H9 (cell line): ENCODE data around the gene LTBP2. TPM values are rescaled to one million over a fixed set of nuclear protein-coding genes. Genes with fewer than 3 reads are reported as not detected.

Source experiments
- DNase-seq: peaks from one replicate; pipeline ENCODE4 v3.0.0-alpha.2; 2017
- H2AFZ ChIP-seq: one replicate; pipeline ENCODE4 v1.6.1; 2013; ENCODE audit warnings: mild to moderate bottlenecking, low read length, control low read depth, moderate library complexity
- H2AK5ac ChIP-seq: 2 replicates; pipeline ENCODE4 v1.6.1; 2013; ENCODE audit warnings: low read length, control low read depth, mixed read lengths; ENCODE audit not compliant: insufficient read length
- H2BK120ac ChIP-seq: one replicate; pipeline ENCODE4 v1.6.1; 2013; ENCODE audit warnings: low read depth, mild to moderate bottlenecking, low read length, control low read depth, inconsistent platforms; ENCODE audit not compliant: poor library complexity, severe bottlenecking
- H2BK12ac ChIP-seq: 2 replicates; pipeline ENCODE4 v1.6.1; 2013; ENCODE audit warnings: low read length, control low read depth, mixed read lengths, low read depth; ENCODE audit not compliant: insufficient read length
- H2BK15ac ChIP-seq: 2 replicates; pipeline ENCODE4 v1.6.1; 2013; ENCODE audit warnings: low read depth, low read length, control low read depth
- H2BK20ac ChIP-seq: one replicate; pipeline ENCODE4 v1.6.1; 2013; ENCODE audit warnings: low read depth, mild to moderate bottlenecking, low read length, control low read depth, inconsistent platforms; ENCODE audit not compliant: poor library complexity, severe bottlenecking
- H2BK5ac ChIP-seq: 2 replicates; pipeline ENCODE4 v1.6.1; 2013; ENCODE audit warnings: low read length, control low read depth, mixed read lengths; ENCODE audit not compliant: insufficient read length
- H3K14ac ChIP-seq: 2 replicates; pipeline ENCODE4 v1.6.1; 2013; ENCODE audit warnings: low read length, control low read depth; ENCODE audit not compliant: insufficient read depth
- H3K18ac ChIP-seq: 2 replicates; pipeline ENCODE4 v1.6.1; 2013; ENCODE audit warnings: low read depth, mild to moderate bottlenecking, mixed read lengths, low read length, control low read depth; ENCODE audit not compliant: insufficient read length
- H3K23ac ChIP-seq: 2 replicates; pipeline ENCODE4 v1.6.1; 2013; ENCODE audit warnings: low read length, control low read depth, mixed read lengths, low read depth; ENCODE audit not compliant: insufficient read length
- H3K23me2 ChIP-seq: 2 replicates; pipeline ENCODE4 v1.6.1; 2013; ENCODE audit warnings: low read depth, mild to moderate bottlenecking, mixed read lengths, low read length, control low read depth; ENCODE audit not compliant: insufficient read length, poor library complexity, severe bottlenecking
- H3K27ac ChIP-seq: 2 replicates; pipeline ENCODE4 v1.5.1; 2013; ENCODE audit warnings: low read length, control low read depth, mixed read lengths, low read depth; ENCODE audit not compliant: insufficient read length
- H3K27me3 ChIP-seq: 2 replicates; pipeline ENCODE4 v1.6.1; 2013; ENCODE audit warnings: low read length, control low read depth, inconsistent platforms; ENCODE audit not compliant: insufficient read depth
- H3K4ac ChIP-seq: 2 replicates; pipeline ENCODE4 v1.6.1; 2013; ENCODE audit warnings: low read depth, mild to moderate bottlenecking, control low read depth, inconsistent platforms, low read length, moderate library complexity
- H3K4me1 ChIP-seq: 2 replicates; pipeline ENCODE4 v1.6.1; 2013; ENCODE audit warnings: low read length, control low read depth, inconsistent platforms; ENCODE audit not compliant: insufficient read depth
- H3K4me2 ChIP-seq: 2 replicates; pipeline ENCODE4 v1.6.1; 2013; ENCODE audit warnings: low read length, control low read depth, mixed read lengths; ENCODE audit not compliant: insufficient read length, insufficient read depth
- H3K56ac ChIP-seq: 2 replicates; pipeline ENCODE4 v1.6.1; 2013; ENCODE audit warnings: low read depth, mild to moderate bottlenecking, mixed read lengths, low read length, control low read depth; ENCODE audit not compliant: insufficient read length
- H3K79me1 ChIP-seq: 2 replicates; pipeline ENCODE4 v1.6.1; 2013; ENCODE audit warnings: low read depth, mild to moderate bottlenecking, moderate library complexity, low read length, control low read depth, inconsistent platforms; ENCODE audit not compliant: insufficient read depth, poor library complexity, severe bottlenecking
- H3K79me2 ChIP-seq: 2 replicates; pipeline ENCODE4 v1.6.1; 2013; ENCODE audit warnings: low read length, control low read depth, inconsistent platforms; ENCODE audit not compliant: insufficient read depth
- H3K9ac ChIP-seq: 2 replicates; pipeline ENCODE4 v1.6.1; 2013; ENCODE audit warnings: low read length, control low read depth, mixed read lengths; ENCODE audit not compliant: insufficient read length; ENCODE audit errors: extremely low read depth
- H3K9me3 ChIP-seq: one replicate; pipeline ENCODE4 v1.6.1; 2013; ENCODE audit warnings: low read depth, low read length, inconsistent platforms; ENCODE audit not compliant: control insufficient read depth
- H3T11ph ChIP-seq: one replicate; pipeline ENCODE4 v1.6.1; 2013; ENCODE audit warnings: mild to moderate bottlenecking, low read length, control low read depth, inconsistent platforms
- H4K20me1 ChIP-seq: one replicate; pipeline ENCODE4 v1.6.1; 2013; ENCODE audit not compliant: control insufficient read depth, insufficient read length, insufficient read depth
- H4K5ac ChIP-seq: 2 replicates; pipeline ENCODE4 v1.6.1; 2013; ENCODE audit warnings: low read depth, mild to moderate bottlenecking, mixed read lengths, low read length, control low read depth; ENCODE audit not compliant: insufficient read length
- H4K8ac ChIP-seq: replicated peaks from 2 replicates; pipeline ENCODE4 v1.6.1; 2013; ENCODE audit warnings: low read length, control low read depth, mixed read lengths, low read depth; ENCODE audit not compliant: insufficient read length
- H4K91ac ChIP-seq: 2 replicates; pipeline ENCODE4 v1.6.1; 2013; ENCODE audit warnings: low read depth, mild to moderate bottlenecking, moderate library complexity, mixed read lengths, low read length, control low read depth; ENCODE audit not compliant: insufficient read length
- H3K27ac Mint-ChIP-seq, 3 experiments: 2 replicates in 2 of 3; 3 replicates in 1 of 3; pipeline ENCODE4 v1.8.0; 2020 to 2021; ENCODE audit warnings: mixed read lengths in 3 of 3, mild to moderate bottlenecking in 1 of 3, moderate library complexity in 1 of 3
- H3K27me3 Mint-ChIP-seq: 2 replicates; pipeline ENCODE4 v1.8.0; 2021; ENCODE audit warnings: low read depth, mild to moderate bottlenecking, moderate library complexity, mixed read lengths
- H3K36me3 Mint-ChIP-seq, 3 experiments: 2 replicates in 2 of 3; 3 replicates in 1 of 3; pipeline ENCODE4 v1.8.0; 2020 to 2021; ENCODE audit warnings: low read depth in 3 of 3, mixed read lengths in 3 of 3; ENCODE audit not compliant: insufficient read depth in 1 of 3
- H3K4me1 Mint-ChIP-seq, 2 experiments: 2 replicates each; pipeline ENCODE4 v1.8.0; 2020; ENCODE audit warnings: mixed read lengths in 2 of 2
- H3K4me3 Mint-ChIP-seq, 2 experiments: 2 replicates in 1 of 2; 3 replicates in 1 of 2; pipeline ENCODE4 v1.8.0; 2020 to 2021; ENCODE audit warnings: mild to moderate bottlenecking in 2 of 2, mixed read lengths in 2 of 2, moderate library complexity in 1 of 2
- H3K9me3 Mint-ChIP-seq, 2 experiments: 2 replicates in 1 of 2; 3 replicates in 1 of 2; pipeline ENCODE4 v1.8.0; 2020; ENCODE audit warnings: mild to moderate bottlenecking in 2 of 2, mixed read lengths in 2 of 2, moderate library complexity in 1 of 2
- CTCF ChIP-seq: fragments of 200-600 bp; sonication (generic); conservative IDR thresholded peaks from 3 replicates; pipeline ENCODE4 v1.8.0; 2021; ENCODE audit warnings: antibody characterized with exemption, mild to moderate bottlenecking
- WGBS: extraction: QIAGEN DNeasy Blood & Tissue Kit; methylation state at CpG from one replicate; pipeline ENCODE4 v1.1.7; 2013; ENCODE audit warnings: missing lambda C conversion rate, low lambda C conversion rate, mixed read lengths; ENCODE audit not compliant: insufficient read length; ENCODE audit errors: extremely low coverage; 5-methylcytosine and 5-hydroxymethylcytosine counted together
- long read RNA-seq: library from polyadenylated mRNA; unstranded; transcript quantifications from one replicate; pipeline ENCODE4 v2.0.0, GENCODE V29; 2020
- total RNA-seq: library from RNA; stranded (reverse); gene quantifications from 2 replicates; pipeline ENCODE4 v1.2.1, GENCODE V29; 2021

Gene LTBP2
- total RNA-seq = 0.75 and 0.77 TPM in 2 replicates
- long read RNA-seq, partial matches to known transcripts = 1 of 2 reads
- long read RNA-seq, other reads (novel, unspliced or antisense) = 1 of 2 reads

GRCh38 chr14:74611650-74612349 is at the start of gene LTBP2:
Gene LTBP2 (minus strand): TSS chr14:74612237. CDS start chr14:74611944, 293 bp downstream.
- no peaks in the 10 kb centered on the region for H3K79me1 ChIP-seq
- no peak within 1 kb of the TSS for H4K91ac ChIP-seq
- no peak within 1 kb of the TSS for H3K4ac ChIP-seq
- H2BK12ac ChIP-seq = no peak within 1 kb of the TSS
- peaks cover 26% of the 10 kb centered on the region for H3K27me3 ChIP-seq
- no peak within 1 kb of the TSS for H3K9ac ChIP-seq
- peaks cover 0 to 5% (median 0%) of the 10 kb centered on the region in 3 experiments; a peak in 2 of 7 replicates for H3K36me3 Mint-ChIP-seq
- no peak within 1 kb of the TSS for H2BK5ac ChIP-seq
- H3K4me1 ChIP-seq = no peaks in the 10 kb centered on the region
- no peaks in the 10 kb centered on the region for H3K9me3 ChIP-seq
- peak within 1 kb of the TSS; percentile 59; the same call in 1 of the 2 replicates for H2BK15ac ChIP-seq
- no peak within 1 kb of the TSS for H3K56ac ChIP-seq
- peak within 1 kb of the TSS; percentile 57 for H3K4me2 ChIP-seq
- no peak within 1 kb of the TSS for H2BK120ac ChIP-seq
- H3K79me2 ChIP-seq = no peaks in the 10 kb centered on the region
- H3K4me3 Mint-ChIP-seq = peak within 1 kb of the TSS; percentile 64 to 82
- H2BK20ac ChIP-seq = no peak within 1 kb of the TSS
- H3K18ac ChIP-seq = peak within 1 kb of the TSS; percentile 42
- H3K23me2 ChIP-seq = peaks cover 15% of the 10 kb centered on the region
- H4K20me1 ChIP-seq = no peaks in the 10 kb centered on the region
- DNase-seq = peak; percentile 41
- H3K27ac Mint-ChIP-seq = no peak within 1 kb of the TSS
- TF ChIP-seq CTCF = no peak
- peaks cover 5% of the 10 kb centered on the region in 2 experiments; a peak in 4 of 5 replicates for H3K9me3 Mint-ChIP-seq
- H2AK5ac ChIP-seq = no peak within 1 kb of the TSS
- peaks cover 12 to 17% of the 10 kb centered on the region in 2 experiments for H3K4me1 Mint-ChIP-seq
- H4K5ac ChIP-seq = no peak within 1 kb of the TSS
- H3K14ac ChIP-seq = peak within 1 kb of the TSS; percentile 49
- H3K23ac ChIP-seq = no peak within 1 kb of the TSS
- H3K27ac ChIP-seq = no peak within 1 kb of the TSS
- H3T11ph ChIP-seq = no peak within 1 kb of the TSS
- no peak within 1 kb of the TSS for H4K8ac ChIP-seq
- peaks cover 67% of the 10 kb centered on the region for H3K27me3 Mint-ChIP-seq
- no CpG with 5 or more reads among the region's 70 CpGs for WGBS
- H2AFZ ChIP-seq = no peak within 1 kb of the TSS
